ENCODE data around the gene PBX3.

- TF ChIP-seq CTCF (conservative IDR thresholded peaks at IDR 0.05; ENCODE audit: low read length) (no peak), EZH2phosphoT487 (IDR thresholded peaks at IDR 0.05; ENCODE audit: borderline replicate concordance, low read depth, low read length) (no peak)
These were observed 201.9 kb downstream of the PBX3 start for GRCh38 chr9:125948887-125949596.

All from OCI-LY7 (cell line).